Neural cell (in vitro differentiated cells): ENCODE data around the gene CTNNA2. TPM values are rescaled to one million over a fixed set of nuclear protein-coding genes. Genes with fewer than 3 reads are reported as not detected.

Experiments
- H2AFZ ChIP-seq: fragments of 200-600, 300-800 bp; sonication (generic), shearing (Covaris generic); 2 replicates; pipeline ENCODE4 v1.6.0; 2014; ENCODE audit warnings: low read depth, mild to moderate bottlenecking, antibody characterized with exemption, low read length, moderate library complexity
- H3F3A ChIP-seq: fragments of 200-600 bp; shearing (Covaris generic); 2 replicates; pipeline ENCODE4 v1.6.1; 2016; ENCODE audit warnings: mild to moderate bottlenecking, moderate library complexity, mixed read lengths, antibody characterized with exemption, low read length; ENCODE audit not compliant: insufficient read depth, poor library complexity, severe bottlenecking
- H3K27ac ChIP-seq: fragments of 200-600, 300-800 bp; sonication (generic), shearing (Covaris generic); 2 replicates; pipeline ENCODE4 v1.5.1; 2014; ENCODE audit warnings: mild to moderate bottlenecking, low read length, moderate library complexity
- H3K27me3 ChIP-seq: fragments of 300-800, 200-600 bp; sonication (generic), shearing (Covaris generic); 2 replicates; pipeline ENCODE4 v1.6.0; 2014; ENCODE audit warnings: mild to moderate bottlenecking, low read depth, low read length, moderate library complexity; ENCODE audit not compliant: insufficient read depth
- H3K36me3 ChIP-seq: fragments of 300-800, 200-600 bp; sonication (generic), shearing (Covaris generic); 2 replicates; pipeline ENCODE4 v1.5.1; 2014; ENCODE audit warnings: mild to moderate bottlenecking, antibody characterized with exemption, low read length, moderate library complexity; ENCODE audit not compliant: insufficient read depth
- H3K4me2 ChIP-seq: fragments of 300-800, 200-600 bp; sonication (generic), shearing (Covaris generic); 2 replicates; pipeline ENCODE4 v1.6.0; 2014; ENCODE audit warnings: mild to moderate bottlenecking, low read length
- H3K4me3 ChIP-seq: fragments of 300-800, 200-600 bp; sonication (generic), shearing (Covaris generic); 2 replicates; pipeline ENCODE4 v1.5.1; 2014; ENCODE audit warnings: mild to moderate bottlenecking, low read length, moderate library complexity
- H3K79me2 ChIP-seq: fragments of 200-600 bp; shearing (Covaris generic); replicated peaks from 2 replicates; pipeline ENCODE4 v1.6.0; 2014; ENCODE audit warnings: mild to moderate bottlenecking, low read length, moderate library complexity; ENCODE audit not compliant: insufficient read depth
- H3K9ac ChIP-seq: fragments of 300-800, 200-600 bp; sonication (generic), shearing (Covaris generic); 2 replicates; pipeline ENCODE4 v1.6.1; 2016; ENCODE audit warnings: mild to moderate bottlenecking, low read length, mixed read lengths
- H3K9me2 ChIP-seq: fragments of 200-600 bp; shearing (Covaris generic); 2 replicates; pipeline ENCODE4 v1.6.1; 2016; ENCODE audit warnings: mild to moderate bottlenecking, low read length, mixed read lengths; ENCODE audit not compliant: insufficient read depth
- H3K9me3 ChIP-seq: fragments of 200-600, 300-800 bp; sonication (generic), shearing (Covaris generic); 2 replicates; pipeline ENCODE4 v1.6.1; 2016; ENCODE audit warnings: mild to moderate bottlenecking, mixed run types, low read length, moderate library complexity, mixed read lengths
- H4K20me1 ChIP-seq: fragments of 200-600 bp; shearing (Covaris generic); 2 replicates; pipeline ENCODE4 v1.6.1; 2016; ENCODE audit warnings: mild to moderate bottlenecking, mixed run types; ENCODE audit not compliant: insufficient read depth
- EP300 ChIP-seq: fragments of 450-650 bp; conservative IDR thresholded peaks from 2 replicates; pipeline ENCODE4 v1.6.1; 2014; ENCODE audit warnings: antibody characterized with exemption, mild to moderate bottlenecking, moderate library complexity; ENCODE audit not compliant: poor library complexity, severe bottlenecking
- EZH2 ChIP-seq: fragments of 200-600, 300-800 bp; shearing (Covaris generic), sonication (generic); IDR thresholded peaks from 2 replicates; pipeline ENCODE4 v1.6.1; 2014; ENCODE audit warnings: antibody characterized with exemption, low read length, borderline replicate concordance, mild to moderate bottlenecking; ENCODE audit not compliant: insufficient read depth, poor library complexity, severe bottlenecking
- MXI1 ChIP-seq: fragments of 450-650 bp; conservative IDR thresholded peaks from 2 replicates; pipeline ENCODE4 v1.6.1; 2014; ENCODE audit warnings: antibody characterized with exemption, mild to moderate bottlenecking; ENCODE audit not compliant: poor library complexity, severe bottlenecking
- POLR2AphosphoS5 ChIP-seq: IDR thresholded peaks from 2 replicates; pipeline ENCODE4 v1.6.1; 2012
- RAD21 ChIP-seq: fragments of 450-650 bp; conservative IDR thresholded peaks from 2 replicates; pipeline ENCODE4 v1.6.1; 2014; ENCODE audit warnings: antibody characterized with exemption, mild to moderate bottlenecking, moderate library complexity
- SMC3 ChIP-seq: fragments of 450-650 bp; conservative IDR thresholded peaks from 2 replicates; pipeline ENCODE4 v1.6.1; 2014; ENCODE audit warnings: antibody characterized with exemption, mild to moderate bottlenecking, moderate library complexity; ENCODE audit not compliant: poor library complexity
- TAF1 ChIP-seq: IDR thresholded peaks from 2 replicates; pipeline ENCODE4 v1.6.1; 2012; ENCODE audit warnings: low read depth
- polyA plus RNA-seq: library from polyadenylated mRNA; depleted of rRNA; stranded (reverse); fragments of >200 nt; gene quantifications from 2 replicates; pipeline ENCODE4 v1.2.3, GENCODE V29; 2014
- TF ChIP-seq, protein P1 (sequence below): IDR thresholded peaks from 2 replicates; pipeline ENCODE4 v1.6.1; 2012; ENCODE audit warnings: borderline replicate concordance
- TF ChIP-seq, protein P2 (sequence below): fragments of 450-650 bp; IDR thresholded peaks from 2 replicates; pipeline ENCODE4 v1.5.1; 2014; ENCODE audit warnings: antibody characterized with exemption, mild to moderate bottlenecking, moderate library complexity; ENCODE audit not compliant: poor library complexity, severe bottlenecking

Gene CTNNA2
- polyA plus RNA-seq, 1 donor from 2014 or later, result 194 TPM

DNA sequence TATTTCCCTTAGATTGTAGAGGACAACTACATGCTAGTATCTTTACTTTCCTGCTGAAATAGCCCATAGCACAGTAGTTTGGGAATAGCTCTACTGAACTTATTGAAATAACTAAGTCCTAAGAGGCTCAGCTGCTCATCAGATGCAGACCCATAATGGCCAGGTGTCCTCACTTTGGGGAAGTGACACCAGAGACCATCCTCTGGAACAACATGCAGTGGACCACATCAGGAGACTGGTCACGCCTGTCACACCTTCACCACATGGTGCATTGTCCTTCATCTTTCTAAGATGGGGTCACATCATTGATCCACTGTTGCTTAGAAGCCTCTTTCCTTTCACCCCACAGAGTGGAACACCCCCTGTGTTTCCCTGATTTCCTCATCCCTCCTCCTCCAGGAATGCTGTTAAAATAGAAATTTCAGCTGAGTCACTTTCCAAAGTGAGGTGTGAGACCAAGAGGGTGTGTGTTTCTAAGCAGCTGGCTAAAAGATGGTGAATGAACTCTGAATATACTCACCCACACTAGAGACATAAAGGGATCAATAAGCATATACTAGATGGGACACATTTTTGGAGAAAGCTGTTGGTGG lies 1006.9 kb downstream of the CTNNA2 start:
- Histone ChIP-seq H3K36me3 (no peaks in the 10 kb centered on the region), H3K9me2 (no peaks in the 10 kb centered on the region), H3K4me2 (no peak overlapping the region), H3K27ac (no peak overlapping the region), H4K20me1 (no peaks in the 10 kb centered on the region), H2AFZ (no peak overlapping the region), H3K79me2 (no peaks in the 10 kb centered on the region), H3K27me3 (no peaks in the 10 kb centered on the region), H3F3A (no peaks in the 10 kb centered on the region), H3K9ac (no peak overlapping the region), H3K4me3 (no peak overlapping the region), H3K9me3 (no peaks in the 10 kb centered on the region)
- TF ChIP-seq, protein P1, sequence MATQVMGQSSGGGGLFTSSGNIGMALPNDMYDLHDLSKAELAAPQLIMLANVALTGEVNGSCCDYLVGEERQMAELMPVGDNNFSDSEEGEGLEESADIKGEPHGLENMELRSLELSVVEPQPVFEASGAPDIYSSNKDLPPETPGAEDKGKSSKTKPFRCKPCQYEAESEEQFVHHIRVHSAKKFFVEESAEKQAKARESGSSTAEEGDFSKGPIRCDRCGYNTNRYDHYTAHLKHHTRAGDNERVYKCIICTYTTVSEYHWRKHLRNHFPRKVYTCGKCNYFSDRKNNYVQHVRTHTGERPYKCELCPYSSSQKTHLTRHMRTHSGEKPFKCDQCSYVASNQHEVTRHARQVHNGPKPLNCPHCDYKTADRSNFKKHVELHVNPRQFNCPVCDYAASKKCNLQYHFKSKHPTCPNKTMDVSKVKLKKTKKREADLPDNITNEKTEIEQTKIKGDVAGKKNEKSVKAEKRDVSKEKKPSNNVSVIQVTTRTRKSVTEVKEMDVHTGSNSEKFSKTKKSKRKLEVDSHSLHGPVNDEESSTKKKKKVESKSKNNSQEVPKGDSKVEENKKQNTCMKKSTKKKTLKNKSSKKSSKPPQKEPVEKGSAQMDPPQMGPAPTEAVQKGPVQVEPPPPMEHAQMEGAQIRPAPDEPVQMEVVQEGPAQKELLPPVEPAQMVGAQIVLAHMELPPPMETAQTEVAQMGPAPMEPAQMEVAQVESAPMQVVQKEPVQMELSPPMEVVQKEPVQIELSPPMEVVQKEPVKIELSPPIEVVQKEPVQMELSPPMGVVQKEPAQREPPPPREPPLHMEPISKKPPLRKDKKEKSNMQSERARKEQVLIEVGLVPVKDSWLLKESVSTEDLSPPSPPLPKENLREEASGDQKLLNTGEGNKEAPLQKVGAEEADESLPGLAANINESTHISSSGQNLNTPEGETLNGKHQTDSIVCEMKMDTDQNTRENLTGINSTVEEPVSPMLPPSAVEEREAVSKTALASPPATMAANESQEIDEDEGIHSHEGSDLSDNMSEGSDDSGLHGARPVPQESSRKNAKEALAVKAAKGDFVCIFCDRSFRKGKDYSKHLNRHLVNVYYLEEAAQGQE, result no peak
- no peak for TF ChIP-seq SMC3
- no peak for TF ChIP-seq MXI1
- TF ChIP-seq EZH2, result no peak
- TF ChIP-seq, protein P2, sequence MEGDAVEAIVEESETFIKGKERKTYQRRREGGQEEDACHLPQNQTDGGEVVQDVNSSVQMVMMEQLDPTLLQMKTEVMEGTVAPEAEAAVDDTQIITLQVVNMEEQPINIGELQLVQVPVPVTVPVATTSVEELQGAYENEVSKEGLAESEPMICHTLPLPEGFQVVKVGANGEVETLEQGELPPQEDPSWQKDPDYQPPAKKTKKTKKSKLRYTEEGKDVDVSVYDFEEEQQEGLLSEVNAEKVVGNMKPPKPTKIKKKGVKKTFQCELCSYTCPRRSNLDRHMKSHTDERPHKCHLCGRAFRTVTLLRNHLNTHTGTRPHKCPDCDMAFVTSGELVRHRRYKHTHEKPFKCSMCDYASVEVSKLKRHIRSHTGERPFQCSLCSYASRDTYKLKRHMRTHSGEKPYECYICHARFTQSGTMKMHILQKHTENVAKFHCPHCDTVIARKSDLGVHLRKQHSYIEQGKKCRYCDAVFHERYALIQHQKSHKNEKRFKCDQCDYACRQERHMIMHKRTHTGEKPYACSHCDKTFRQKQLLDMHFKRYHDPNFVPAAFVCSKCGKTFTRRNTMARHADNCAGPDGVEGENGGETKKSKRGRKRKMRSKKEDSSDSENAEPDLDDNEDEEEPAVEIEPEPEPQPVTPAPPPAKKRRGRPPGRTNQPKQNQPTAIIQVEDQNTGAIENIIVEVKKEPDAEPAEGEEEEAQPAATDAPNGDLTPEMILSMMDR, result no peak
- no peak for TF ChIP-seq TAF1
- no peak for TF ChIP-seq EP300
- TF ChIP-seq RAD21, result no peak
- TF ChIP-seq POLR2AphosphoS5, result no peak

DNA sequence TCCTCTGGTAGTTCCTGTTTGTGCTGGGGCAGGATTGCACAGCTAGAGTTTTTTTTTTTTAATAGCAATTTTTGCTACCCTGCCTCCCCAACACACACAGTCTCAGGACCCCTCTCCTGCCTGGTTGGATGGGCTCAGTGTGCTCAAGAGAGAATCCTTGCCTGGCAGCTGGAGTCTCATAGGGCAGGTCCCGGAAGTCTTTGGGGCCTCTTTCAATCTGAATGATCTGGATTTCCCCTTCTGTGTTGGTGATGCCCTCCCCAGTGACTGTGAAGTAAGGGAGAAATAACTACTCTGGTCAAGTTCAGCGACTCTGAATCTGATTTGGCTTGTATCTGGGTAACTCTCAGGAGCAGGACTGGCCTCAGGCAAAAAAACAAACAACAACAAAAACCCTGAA lies 1012.3 kb downstream of the CTNNA2 start:
- H3K4me2 ChIP-seq, result no peak overlapping the region
- H2AFZ ChIP-seq, result no peak overlapping the region
- H3K9me2 ChIP-seq, result no peaks in the 10 kb centered on the region
- H4K20me1 ChIP-seq, result no peaks in the 10 kb centered on the region
- H3K36me3 ChIP-seq, result no peaks in the 10 kb centered on the region
- H3K79me2 ChIP-seq, result no peaks in the 10 kb centered on the region
- H3K27me3 ChIP-seq, result no peaks in the 10 kb centered on the region
- TF ChIP-seq POLR2AphosphoS5, result no peak
- TF ChIP-seq, protein P2, result no peak
- no peak overlapping the region for H3K4me3 ChIP-seq
- no peak overlapping the region for H3K9ac ChIP-seq
- H3K27ac ChIP-seq, result no peak overlapping the region
- H3K9me3 ChIP-seq, result no peaks in the 10 kb centered on the region
- H3F3A ChIP-seq, result no peaks in the 10 kb centered on the region
